IPS-18a (cell line): ENCODE measurements around the gene TCIRG1.

Experiments
- H3K27ac ChIP-seq: one replicate; pipeline ENCODE4 v1.5.1; 2013; ENCODE audit warnings: low read length
- H3K27me3 ChIP-seq: one replicate; pipeline ENCODE4 v1.6.1; 2013; ENCODE audit warnings: mild to moderate bottlenecking, low read length; ENCODE audit not compliant: control insufficient read depth, insufficient read depth
- H3K36me3 ChIP-seq: one replicate; pipeline ENCODE4 v1.6.1; 2013; ENCODE audit warnings: low read depth, low read length; ENCODE audit not compliant: control insufficient read depth
- H3K4me1 ChIP-seq: one replicate; pipeline ENCODE4 v1.6.1; 2013; ENCODE audit warnings: low read depth, low read length; ENCODE audit not compliant: control insufficient read depth
- H3K4me3 ChIP-seq: one replicate; pipeline ENCODE4 v1.5.1; 2013; ENCODE audit warnings: low read length
- H3K9ac ChIP-seq: one replicate; pipeline ENCODE4 v1.6.1; 2013; ENCODE audit warnings: mild to moderate bottlenecking, low read length, moderate library complexity
- H3K9me3 ChIP-seq: one replicate; pipeline ENCODE4 v1.6.1; 2013; ENCODE audit warnings: low read depth, low read length; ENCODE audit not compliant: control insufficient read depth

The TCIRG1 gene

DNA sequence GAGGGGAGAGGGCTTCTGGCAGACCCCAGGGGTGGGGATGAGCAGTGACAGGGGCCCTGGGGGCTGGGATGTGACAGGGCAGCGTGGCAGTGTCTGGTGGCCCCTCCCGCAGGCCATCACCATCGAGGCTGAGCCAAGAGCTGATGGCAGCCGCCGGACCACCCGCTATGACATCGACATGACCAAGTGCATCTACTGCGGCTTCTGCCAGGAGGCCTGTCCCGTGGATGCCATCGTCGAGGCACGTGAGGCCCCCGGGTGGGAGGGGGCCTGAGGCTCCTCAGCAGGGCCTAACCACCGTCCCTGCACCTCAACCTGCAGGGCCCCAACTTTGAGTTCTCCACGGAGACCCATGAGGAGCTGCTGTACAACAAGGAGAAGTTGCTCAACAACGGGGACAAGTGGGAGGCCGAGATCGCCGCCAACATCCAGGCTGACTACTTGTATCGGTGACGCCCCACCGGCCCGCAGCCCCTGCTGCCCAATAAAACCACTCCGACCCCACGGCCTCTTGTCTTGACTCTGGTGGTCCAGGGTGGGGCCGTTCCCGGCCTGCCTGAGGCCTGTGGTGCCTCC, 2.6 kb upstream of the TCIRG1 start:
- peaks cover 12% of the 10 kb centered on the region for H3K4me1 ChIP-seq
- no peaks in the 10 kb centered on the region for H3K9me3 ChIP-seq
- no peak overlapping the region for H3K4me3 ChIP-seq
- H3K27ac ChIP-seq, result no peak overlapping the region
- H3K27me3 ChIP-seq, result no peaks in the 10 kb centered on the region
- H3K36me3 ChIP-seq, result peaks cover 23% of the 10 kb centered on the region
- H3K9ac ChIP-seq, result no peak overlapping the region

DNA sequence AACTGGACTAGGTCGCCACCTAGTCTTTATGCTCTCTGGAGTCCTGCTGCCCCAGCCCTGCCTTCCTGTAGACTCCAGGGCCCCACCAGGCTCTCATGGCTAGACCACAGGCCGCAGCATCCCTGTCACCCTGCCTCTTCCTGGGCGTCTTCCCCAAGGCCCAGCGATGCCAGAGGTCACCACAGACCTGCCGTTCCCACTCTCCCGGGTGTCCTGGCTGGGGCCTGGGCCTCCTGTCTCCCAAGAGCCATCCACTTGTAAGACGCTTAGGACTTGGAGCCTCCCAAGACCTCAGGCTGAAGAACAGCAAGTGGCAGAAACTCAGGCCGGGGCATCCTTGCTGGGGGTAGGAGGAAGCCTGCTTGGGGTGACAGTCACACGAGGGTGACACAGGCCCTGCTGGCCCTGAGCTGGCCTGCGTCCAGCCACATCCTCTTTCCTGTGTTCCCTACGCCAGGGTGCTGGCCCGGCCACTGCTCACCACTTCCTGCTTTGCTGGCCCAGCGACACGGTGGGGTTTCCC, 2.0 kb upstream of the TCIRG1 start:
- no peak overlapping the region for H3K4me3 ChIP-seq
- no peak overlapping the region for H3K9ac ChIP-seq
- no peaks in the 10 kb centered on the region for H3K9me3 ChIP-seq
- H3K27ac ChIP-seq, result no peak overlapping the region
- peaks cover 7% of the 10 kb centered on the region for H3K4me1 ChIP-seq
- peaks cover 23% of the 10 kb centered on the region for H3K36me3 ChIP-seq
- H3K27me3 ChIP-seq, result no peaks in the 10 kb centered on the region

DNA sequence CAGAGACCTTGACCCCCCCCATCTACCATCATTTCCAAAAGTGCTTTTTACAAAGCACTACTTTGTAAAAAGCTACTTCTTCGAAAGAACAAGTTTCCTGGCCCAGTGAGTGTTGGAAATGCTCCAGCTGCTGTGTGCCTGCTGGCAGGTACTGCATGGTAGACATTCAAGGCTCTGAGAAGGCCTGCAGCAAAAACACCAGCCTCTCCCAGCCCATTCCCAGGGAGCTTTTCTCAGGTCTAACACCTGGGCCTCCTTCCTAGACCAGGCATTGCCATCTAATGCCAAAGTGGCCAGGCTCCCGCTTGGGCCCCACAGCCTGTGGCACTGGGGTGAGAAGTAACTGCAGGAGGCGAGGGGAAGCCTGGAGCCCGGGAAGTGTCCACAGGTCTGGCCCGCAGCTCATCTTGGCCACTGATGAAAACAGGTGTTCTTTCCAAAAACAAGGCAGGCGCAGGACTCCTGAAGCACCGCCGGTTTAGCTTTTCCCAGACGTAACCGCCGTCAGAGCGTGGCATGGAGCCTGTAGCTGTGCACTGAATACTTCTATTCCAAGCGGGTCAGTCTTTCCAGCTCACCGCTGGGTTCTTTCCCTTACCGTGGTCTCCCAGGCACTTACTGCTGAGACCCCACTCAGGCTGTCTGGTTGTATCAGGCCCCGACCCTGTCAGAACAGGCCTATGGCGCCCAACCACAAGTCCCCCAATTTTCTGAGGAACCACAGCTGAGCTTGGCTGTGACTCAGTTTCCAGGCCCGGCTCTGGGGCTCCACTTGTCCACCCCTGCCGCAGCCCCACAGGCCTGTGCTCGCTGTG, 1.2 kb upstream of the TCIRG1 start:
- H3K4me3 ChIP-seq, result no peak overlapping the region
- no peak overlapping the region for H3K27ac ChIP-seq

DNA sequence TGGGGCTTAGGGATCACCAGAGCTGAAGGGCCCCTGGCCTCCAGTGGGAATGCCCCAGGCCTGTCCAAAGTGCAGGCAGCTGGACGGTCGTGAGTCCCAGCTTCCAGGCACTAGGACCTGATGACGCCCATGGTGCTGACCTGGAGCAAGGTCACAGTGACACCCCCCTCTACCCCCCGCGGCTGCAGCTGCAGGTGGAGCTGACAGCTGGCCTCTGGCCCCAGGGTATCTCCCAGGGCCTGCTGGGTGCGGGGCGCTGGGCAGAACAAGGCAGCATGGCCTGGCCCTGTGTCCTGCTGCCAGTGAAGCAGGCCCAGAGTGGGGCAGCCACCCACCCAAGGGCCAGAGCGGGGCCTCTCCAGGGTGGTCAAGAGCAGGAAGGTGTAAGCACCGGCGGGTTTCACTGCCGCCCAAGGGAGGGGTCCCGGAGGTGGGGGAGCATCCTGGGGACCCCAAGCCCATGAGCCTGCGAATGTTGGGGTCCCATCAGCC, 553 bp upstream of the TCIRG1 start:
- H3K4me3 ChIP-seq, result peak overlapping the region; percentile 49
- H3K9ac ChIP-seq, result no peak overlapping the region
- no peaks in the 10 kb centered on the region for H3K27me3 ChIP-seq
- no peak overlapping the region for H3K27ac ChIP-seq
- H3K9me3 ChIP-seq, result no peaks in the 10 kb centered on the region
- peaks cover 6% of the 10 kb centered on the region for H3K4me1 ChIP-seq
- peaks cover 17% of the 10 kb centered on the region for H3K36me3 ChIP-seq

More for the DNA sequence above, 1.2 kb upstream of the TCIRG1 start:
- H3K4me1 ChIP-seq, result peaks cover 6% of the 10 kb centered on the region
- peaks cover 23% of the 10 kb centered on the region for H3K36me3 ChIP-seq
- H3K9ac ChIP-seq, result no peak overlapping the region
- H3K27me3 ChIP-seq, result no peaks in the 10 kb centered on the region
- H3K9me3 ChIP-seq, result no peaks in the 10 kb centered on the region

DNA sequence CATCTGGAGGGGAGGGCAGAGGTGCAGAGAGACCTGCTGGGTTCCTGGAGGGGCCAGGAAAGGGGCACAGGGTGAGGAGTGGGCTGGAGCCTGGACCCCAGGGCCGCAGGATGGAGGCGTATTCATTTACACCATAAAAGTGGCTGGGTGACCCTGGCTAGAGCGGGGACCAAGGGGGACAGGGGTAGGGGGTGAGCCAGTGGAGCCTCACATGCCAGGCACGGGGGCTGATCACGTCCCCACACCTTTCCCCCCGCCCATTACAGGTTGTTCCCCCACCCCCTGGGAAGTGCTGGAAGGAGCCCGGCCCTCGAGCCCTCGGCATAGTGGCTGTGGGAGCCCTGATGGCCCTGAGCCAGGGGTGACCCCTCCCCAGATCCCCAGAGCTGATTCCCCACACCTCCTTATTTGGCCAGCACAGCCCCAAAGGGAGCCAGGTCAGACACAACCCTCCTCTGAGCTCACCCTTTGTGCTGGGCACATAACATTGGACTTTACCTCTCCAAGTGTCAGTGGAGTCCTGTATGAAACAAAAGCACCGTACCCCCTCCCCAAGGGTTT, 781 bp downstream of the TCIRG1 start:
- Histone ChIP-seq H3K27ac (no peak overlapping the region), H3K9me3 (no peaks in the 10 kb centered on the region), H3K9ac (no peak overlapping the region), H3K4me1 (peaks cover 6% of the 10 kb centered on the region), H3K36me3 (peaks cover 5% of the 10 kb centered on the region), H3K4me3 (no peak overlapping the region), H3K27me3 (no peaks in the 10 kb centered on the region)

DNA sequence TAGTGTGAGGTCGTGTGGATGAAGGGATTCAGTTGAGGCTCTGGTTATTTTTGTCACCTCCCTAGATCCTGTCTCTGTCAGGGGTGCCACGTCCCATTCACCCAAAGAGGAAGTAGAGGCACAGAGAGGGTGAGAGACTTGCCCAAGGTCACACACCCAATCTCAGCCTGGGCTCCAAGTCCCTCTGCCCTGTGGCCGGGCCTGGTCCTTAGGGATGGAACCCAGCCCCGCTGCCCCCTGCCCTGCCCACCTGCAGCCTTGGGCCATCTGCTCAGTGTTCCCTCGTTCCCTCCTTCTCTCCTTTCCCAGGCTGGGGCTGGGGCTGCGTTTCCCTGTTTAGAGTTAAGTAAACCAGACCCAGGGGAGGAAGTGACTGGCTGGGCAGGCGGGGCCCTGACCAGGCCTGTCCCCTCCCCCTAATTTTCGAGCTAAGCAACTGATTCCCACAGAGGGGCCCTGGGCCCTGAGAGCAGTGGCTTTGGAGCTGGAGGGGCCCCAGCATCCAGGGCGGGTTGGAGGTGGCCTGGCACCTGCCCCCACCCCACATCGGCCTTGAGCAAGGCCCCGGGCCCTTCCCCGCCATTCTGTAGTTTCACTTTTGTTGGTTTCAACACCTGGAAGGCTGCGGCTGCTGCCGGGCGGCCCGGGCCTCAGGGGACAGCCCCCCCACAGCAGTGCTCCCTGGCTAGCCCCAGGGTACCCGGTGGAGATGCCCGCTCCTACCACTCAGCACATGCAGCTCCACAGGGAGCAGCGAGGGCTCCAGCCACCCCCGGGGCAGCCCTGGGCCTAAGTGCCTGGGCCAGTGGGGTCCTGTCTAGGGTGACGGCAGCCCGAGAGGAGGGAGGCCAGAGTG, 1.5 kb downstream of the TCIRG1 start:
- Histone ChIP-seq H3K27ac (no peak overlapping the region), H3K4me3 (no peak overlapping the region)

DNA sequence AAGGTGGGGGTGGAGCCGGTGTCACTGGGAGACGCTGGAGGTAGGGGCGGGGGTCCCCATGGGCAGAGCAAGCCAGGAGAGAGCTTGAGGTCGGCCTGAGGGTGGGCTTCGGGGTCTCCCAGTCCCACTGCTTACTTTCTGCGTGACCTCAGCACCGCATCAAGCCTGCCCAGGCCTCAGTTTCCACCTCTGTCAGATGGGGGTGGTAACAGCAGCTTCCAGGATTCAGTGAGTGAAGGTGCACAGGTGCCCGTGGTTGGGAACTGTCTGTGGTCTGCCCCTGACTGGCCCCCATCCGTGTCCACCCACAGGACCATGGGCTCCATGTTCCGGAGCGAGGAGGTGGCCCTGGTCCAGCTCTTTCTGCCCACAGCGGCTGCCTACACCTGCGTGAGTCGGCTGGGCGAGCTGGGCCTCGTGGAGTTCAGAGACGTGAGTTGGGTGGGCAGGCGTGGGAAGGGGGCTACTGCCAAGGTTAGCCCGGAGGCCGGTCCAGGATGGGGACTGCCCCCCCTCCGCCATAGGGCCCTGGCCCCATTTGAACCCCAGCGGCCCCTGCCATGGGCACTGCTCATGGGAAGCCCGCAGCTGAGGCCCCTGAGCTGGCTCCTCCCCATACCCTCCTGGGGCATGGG, 2.2 kb downstream of the TCIRG1 start:
- H3K36me3 ChIP-seq, result no peaks in the 10 kb centered on the region
- H3K27ac ChIP-seq, result no peak overlapping the region
- no peak overlapping the region for H3K9ac ChIP-seq
- H3K27me3 ChIP-seq, result no peaks in the 10 kb centered on the region
- no peak overlapping the region for H3K4me3 ChIP-seq
- no peaks in the 10 kb centered on the region for H3K9me3 ChIP-seq
- H3K4me1 ChIP-seq, result peaks cover 6% of the 10 kb centered on the region

More for the DNA sequence above, 1.5 kb downstream of the TCIRG1 start:
- Histone ChIP-seq H3K9ac (no peak overlapping the region), H3K9me3 (no peaks in the 10 kb centered on the region), H3K36me3 (peaks cover under 1% of the 10 kb centered on the region), H3K27me3 (no peaks in the 10 kb centered on the region), H3K4me1 (peaks cover 6% of the 10 kb centered on the region)

DNA sequence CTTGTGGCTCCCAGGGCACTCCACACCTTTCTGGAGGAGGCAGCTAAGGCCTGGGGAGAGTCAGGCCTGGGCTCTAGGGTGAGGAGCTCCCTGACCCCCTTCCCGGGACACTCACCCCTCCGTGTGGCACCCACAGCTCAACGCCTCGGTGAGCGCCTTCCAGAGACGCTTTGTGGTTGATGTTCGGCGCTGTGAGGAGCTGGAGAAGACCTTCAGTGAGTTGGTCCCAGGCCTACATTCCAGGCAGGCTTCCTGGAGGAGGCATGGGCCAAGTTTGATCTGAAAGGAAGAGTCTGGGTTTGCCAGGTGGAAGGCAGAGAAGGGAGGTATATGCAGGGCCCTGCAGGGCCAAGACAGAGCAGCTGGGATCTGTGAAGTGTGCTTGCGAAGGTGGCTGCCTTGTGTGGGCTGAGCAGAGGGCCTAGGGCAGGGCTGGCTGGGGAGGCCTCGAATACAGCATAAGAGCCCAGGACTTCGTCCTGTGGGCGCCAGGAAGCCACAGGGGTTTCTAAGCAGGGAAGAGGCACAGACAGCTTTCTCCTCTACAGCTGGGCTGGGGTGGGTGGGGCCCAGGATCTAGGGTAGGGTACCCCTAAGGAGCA, 2.9 kb downstream of the TCIRG1 start:
- Histone ChIP-seq H3K27ac (no peak overlapping the region), H3K9me3 (no peaks in the 10 kb centered on the region), H3K4me3 (no peak overlapping the region), H3K9ac (no peak overlapping the region), H3K27me3 (no peaks in the 10 kb centered on the region), H3K4me1 (peaks cover 6% of the 10 kb centered on the region), H3K36me3 (no peaks in the 10 kb centered on the region)

DNA sequence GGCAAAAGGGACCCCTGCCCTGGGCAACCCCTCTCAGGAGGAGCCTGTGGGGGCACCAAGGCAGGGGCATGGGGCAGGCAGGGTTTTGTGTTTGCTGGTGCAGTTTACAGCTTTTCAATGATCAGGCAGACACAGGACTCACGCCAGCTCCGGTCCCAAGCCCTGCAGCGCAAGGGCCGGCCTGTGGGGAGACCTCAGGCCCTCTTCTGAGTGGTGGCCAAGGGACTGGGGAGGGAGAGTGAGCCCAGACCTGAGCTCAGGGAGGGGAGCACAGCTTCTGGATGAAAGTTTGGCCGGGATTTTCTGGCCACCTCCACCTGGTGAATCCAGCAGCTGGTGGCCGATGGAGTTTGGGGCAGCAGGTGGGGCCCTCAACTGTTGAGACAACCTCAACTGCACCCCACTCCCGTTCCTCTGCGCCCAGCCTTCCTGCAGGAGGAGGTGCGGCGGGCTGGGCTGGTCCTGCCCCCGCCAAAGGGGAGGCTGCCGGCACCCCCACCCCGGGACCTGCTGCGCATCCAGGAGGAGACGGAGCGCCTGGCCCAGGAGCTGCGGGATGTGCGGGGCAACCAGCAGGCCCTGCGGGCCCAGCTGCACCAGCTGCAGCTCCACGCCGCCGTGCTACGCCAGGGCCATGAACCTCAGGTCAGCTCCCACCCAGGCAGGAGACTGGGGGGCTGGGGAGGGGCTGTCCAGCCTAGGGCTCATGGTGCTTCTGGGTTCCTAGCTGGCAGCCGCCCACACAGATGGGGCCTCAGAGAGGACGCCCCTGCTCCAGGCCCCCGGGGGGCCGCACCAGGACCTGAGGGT, 3.6 kb downstream of the TCIRG1 start:
- no peak overlapping the region for H3K27ac ChIP-seq

DNA sequence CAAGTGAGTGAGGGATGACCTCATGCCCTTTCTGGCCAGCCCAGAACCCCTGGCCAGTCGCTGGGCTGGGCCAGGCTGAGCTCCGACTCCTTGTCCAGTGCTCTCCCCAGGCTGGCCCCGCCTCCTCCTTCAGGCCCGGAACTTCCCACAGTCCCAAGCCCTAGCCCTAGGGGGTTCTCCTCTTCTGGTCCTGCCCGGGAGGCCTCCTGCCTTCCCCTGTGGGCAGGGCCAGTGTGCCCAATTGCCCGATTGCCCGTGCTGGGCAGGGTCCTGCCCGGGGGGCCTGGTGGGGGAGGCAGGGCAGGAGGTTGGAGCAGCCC, 4.2 kb downstream of the TCIRG1 start:
- Histone ChIP-seq H3K9ac (no peak overlapping the region), H3K4me1 (peaks cover 6% of the 10 kb centered on the region), H3K4me3 (no peak overlapping the region), H3K36me3 (no peaks in the 10 kb centered on the region), H3K9me3 (no peaks in the 10 kb centered on the region), H3K27me3 (no peaks in the 10 kb centered on the region), H3K27ac (no peak overlapping the region)

More for the DNA sequence above, 3.6 kb downstream of the TCIRG1 start:
- no peak overlapping the region for H3K4me3 ChIP-seq
- no peaks in the 10 kb centered on the region for H3K36me3 ChIP-seq
- peaks cover 6% of the 10 kb centered on the region for H3K4me1 ChIP-seq
- H3K9ac ChIP-seq, result no peak overlapping the region
- no peaks in the 10 kb centered on the region for H3K9me3 ChIP-seq
- H3K27me3 ChIP-seq, result no peaks in the 10 kb centered on the region
